GM18873 (cell line): Measurements from ENCODE around the gene MPZL2.
"Not testable (repeated sequence)": the region's sequence is repeated elsewhere in the genome, so short reads cannot be mapped to it uniquely, and the experiment has no call there.

Experiments used
- ATAC-seq: cut with Tn5 transposase; IDR thresholded peaks from one replicate; pipeline ENCODE4 v1.9.1; 2021; ENCODE audit warnings: mild to moderate bottlenecking, moderate library complexity, moderate number of reproducible peaks; ENCODE audit not compliant: unreplicated experiment, low FRiP score

The MPZL2 gene

DNA sequence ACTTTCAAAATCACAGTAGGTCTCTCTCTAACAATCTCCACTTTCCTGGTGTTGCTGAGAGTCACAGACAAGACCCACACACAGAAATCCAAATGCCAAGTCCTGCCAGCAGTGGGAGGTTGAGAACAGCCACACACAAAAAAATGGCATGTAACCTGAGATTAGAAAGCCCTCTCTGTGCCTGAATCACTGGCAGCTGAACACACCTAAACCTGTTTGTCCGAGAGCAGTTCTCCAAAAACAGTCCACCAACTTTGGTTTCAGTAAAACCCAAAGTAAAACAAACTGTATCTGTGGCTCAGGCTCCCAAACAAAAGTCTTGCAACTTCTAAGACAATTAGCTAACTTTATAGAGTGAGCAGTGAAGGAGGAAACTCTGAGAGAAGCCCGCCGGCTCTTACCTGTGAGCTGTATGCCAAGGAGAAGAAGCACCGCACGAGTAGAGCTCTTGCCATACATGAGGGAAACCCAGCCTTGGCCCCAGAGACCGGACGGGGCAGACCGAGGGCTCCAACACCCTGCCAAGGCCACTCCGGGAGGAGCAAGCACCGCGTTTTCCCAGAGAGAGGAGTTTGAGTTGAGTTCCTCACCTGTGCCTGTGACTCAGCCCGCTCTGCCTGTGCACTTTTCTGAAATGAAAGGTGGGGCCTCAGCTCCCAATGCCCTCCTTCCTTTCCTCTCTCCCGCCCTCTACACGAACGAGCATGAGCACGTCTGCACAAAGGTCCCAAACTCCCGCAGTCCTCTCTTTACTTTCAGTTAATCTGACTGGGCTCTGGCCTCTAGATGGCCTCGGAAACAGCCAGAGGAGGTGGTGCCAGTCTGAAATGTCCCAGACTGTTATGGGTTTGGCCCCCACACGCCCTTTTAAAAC, at the start of gene MPZL2:
Gene MPZL2, minus strand, starts transcription at position 603 of the 874 bp plus-strand sequence. Its CDS starts 144 bp downstream, at position 459.
- no peak for ATAC-seq

DNA sequence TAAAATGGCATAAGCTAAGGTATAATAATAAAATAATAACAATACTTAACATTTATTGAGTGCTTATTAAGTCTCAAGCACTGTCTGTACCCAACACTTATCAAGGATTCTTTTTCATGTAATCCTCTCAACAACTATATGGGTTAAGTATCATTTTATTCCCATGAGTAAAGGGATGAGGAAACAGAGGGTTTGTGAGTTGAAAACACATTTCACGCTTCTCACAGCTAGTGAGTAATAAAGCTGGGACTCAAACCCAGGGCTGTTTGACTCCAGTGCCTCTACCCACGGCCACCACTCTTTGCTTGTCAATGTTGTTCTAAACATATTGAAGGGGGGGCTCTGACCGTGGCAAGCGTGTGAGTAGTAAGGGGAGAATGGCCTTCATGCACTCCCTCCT, 49.1 kb upstream of the MPZL2 start:
- no peak for ATAC-seq

DNA sequence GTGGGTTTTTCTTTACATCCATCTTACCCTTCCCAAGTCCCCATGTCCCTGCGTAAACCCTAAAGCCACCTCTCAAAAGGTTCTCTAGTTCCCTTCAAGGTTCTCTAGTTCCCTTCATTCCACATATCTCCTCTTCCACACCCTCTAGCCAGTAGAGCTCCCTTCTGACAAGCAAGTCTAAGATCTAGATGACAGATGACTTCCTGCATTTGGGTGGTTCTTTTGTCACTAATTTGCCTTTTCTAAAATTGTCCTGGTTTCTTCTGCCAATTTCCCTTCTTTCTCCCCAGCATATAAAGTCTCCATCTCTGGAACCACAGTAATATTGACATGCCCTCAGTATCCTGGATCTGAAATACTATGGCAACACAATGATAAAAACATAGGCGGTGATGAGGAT, 48.2 kb upstream of the MPZL2 start:
- no peak for ATAC-seq

DNA sequence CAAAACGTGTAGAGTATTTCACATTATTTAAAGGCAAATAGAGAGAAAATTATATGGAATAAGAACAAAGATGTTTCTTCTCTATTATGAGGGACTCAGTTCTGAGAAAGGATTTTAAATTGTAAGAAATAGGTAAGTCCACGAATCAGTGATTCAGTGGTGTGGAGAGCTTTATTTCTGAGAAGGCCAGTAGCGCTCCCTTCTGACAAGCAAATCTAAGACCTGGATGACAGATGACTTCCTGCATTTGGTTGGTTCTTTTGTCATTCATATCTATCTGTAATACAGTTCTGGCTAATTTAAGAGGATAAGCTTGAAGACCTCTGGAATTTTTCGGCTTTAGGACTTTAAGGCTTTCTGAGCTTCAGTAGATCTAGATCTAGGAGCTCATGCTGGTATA, 47.4 kb upstream of the MPZL2 start:
- no peak for ATAC-seq

DNA sequence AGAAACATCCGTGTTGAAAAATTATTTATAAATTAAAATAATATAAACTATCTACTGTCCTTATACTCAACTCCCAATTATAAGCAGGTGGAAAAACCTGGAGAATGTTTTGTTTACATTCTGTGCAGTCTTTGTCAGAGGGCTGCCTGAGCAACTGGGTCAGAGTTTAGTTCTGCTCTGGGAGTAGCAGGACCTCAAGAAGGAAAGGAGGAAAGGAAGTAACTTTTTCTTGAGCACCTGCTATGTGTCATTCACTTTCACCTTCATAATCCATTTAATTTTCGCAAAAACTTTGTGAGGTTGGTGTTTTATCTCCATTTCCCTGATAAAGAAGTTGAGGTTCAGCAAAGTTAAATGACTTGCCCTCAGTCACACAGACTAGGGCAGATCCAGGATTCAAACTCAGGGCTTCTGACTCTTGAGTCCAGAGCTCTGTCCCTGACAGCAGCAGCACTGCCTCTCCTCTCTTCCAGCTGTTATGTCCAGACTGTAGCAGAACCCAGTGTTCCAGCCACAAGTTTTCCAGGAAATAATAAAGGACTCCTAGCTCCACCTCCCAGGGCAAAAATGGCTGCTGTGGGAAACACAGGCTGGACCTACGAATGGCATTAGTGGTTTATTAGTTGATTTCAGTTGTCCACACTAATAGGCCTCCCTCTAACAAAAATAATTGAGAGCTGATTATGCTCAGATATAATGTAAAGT, 46.8 kb upstream of the MPZL2 start:
- no peak for ATAC-seq

DNA sequence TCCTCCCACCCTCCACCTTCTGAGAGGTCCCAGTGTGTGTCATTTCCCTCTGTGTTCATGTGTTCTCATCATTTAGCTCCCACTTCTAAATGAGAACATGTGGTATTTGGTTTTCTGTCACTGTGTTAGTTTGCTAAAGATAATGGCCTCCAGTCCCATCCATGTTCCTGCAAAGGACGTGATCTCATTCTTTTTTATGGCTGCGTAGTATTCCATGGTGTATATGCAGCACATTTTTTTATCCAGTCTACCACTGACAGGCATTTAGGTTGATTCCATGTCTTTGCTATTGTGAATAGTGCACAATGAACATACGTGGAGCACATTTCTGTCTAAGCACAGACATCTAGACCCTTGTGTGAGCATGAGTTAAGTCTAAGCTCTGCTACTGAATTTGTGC, 46.2 kb upstream of the MPZL2 start:
- ATAC-seq, result no peak

DNA sequence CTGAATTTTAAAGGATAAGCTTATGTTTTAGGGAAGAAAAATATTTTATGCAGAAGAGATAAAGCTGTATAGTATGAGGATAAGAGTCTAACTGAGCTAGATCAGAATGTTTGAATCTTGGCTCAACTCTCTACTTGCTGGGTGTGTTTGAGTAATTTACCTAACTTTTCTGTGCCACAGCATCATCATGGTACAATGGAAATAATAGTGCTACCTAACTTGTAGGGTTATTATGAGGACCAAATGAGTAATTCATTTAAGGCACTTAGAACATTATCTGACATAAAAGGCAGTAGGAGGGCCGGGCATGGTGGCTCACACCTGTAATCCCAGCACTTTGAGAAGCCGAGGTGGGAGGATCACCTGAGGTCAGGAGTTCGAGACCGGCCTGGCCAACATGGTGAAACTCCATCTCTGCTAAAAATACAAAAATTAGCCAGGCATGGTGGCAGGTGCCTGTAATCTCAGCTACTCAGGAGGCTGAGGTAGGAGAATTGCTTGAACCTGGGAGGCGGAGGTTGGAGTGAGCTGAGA, 45.0 kb upstream of the MPZL2 start:
- not testable (repeated sequence) for ATAC-seq

DNA sequence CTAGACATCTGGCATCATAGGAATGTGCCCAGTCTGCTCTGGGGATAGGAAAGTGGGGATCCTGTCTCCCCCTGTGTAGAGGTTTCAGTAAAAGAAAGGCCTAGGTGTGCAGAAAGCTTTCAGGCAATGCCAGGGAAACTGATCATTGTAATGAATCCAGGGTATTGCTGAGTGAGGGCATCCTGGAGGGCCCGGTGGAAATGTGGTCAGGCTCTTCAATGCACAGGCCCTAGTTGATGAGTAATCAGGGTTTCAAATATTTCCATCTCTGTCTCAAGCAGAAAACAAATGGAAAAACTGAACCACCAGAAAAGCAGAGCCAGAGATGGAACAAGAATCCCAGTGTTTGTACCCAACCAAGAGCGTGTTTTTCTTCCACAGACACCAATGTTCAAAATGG, 42.5 kb upstream of the MPZL2 start:
- no peak for ATAC-seq

DNA sequence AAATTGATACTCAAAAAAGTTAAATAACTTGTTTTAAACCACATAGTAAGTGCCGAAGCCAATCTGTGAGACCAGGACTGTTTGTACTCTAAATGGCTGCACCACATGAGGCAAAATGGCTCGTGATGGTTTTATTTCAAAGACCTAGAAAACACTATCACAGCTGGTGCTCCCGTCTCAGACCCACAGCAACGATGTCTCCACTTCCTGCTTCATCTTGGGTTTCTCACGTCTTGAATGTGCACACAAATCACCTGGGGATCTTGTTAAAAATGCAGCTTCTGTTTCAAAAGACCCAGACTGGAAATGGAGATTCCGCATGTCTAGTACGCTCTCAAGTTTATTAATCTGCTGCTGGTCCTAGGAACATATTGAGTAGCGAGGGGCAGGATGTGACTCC, 41.6 kb upstream of the MPZL2 start:
- ATAC-seq, result no peak

DNA sequence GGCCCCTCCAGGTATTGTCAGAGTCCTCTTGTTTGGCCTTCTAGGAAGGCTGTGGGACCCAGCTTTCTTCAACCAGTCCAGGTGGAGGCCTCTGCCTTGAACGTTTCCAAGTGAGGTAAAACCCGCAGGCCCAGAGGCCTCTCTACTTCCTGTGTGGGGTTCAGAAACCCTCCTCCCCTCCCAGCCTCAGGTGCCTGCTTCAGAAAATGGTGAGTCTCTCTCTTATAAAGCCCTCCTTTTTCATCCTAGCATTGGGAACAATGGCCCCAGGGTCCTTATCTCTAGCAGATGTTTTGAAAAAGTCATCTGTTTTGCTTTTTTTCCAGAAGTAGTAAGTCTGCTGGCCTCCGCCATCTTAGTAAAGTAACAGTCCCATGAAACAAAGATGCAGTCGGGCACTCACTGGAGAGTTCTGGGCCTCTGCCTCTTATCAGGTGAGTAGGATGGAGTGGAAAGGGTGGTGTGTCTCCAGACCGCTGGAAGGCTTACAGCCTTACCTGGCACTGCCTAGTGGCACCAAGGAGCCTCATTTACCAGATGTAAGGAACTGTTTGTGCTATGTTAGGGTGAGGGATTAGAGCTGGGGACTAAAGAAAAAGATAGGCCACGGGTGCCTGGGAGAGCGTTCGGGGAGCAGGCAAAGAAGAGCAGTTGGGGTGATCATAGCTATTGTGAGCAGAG, 40.6 kb upstream of the MPZL2 start, which contains the start of gene CD3E:
Gene CD3E, plus strand, starts transcription at position 163 of the 681 bp plus-strand sequence. Its CDS starts 223 bp downstream, at position 386.
- ATAC-seq, result no peak

DNA sequence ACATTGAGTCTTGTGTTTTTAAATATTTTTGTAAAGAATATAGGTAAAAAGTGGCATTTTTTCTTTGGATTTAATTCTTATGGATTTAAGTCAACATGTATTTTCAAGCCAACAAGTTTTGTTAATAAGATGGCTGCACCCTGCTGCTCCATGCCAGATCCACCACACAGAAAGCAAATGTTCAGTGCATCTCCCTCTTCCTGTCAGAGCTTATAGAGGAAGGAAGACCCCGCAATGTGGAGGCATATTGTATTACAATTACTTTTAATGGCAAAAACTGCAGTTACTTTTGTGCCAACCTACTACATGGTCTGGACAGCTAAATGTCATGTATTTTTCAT, 40.1 kb upstream of the MPZL2 start:
- no peak for ATAC-seq

DNA sequence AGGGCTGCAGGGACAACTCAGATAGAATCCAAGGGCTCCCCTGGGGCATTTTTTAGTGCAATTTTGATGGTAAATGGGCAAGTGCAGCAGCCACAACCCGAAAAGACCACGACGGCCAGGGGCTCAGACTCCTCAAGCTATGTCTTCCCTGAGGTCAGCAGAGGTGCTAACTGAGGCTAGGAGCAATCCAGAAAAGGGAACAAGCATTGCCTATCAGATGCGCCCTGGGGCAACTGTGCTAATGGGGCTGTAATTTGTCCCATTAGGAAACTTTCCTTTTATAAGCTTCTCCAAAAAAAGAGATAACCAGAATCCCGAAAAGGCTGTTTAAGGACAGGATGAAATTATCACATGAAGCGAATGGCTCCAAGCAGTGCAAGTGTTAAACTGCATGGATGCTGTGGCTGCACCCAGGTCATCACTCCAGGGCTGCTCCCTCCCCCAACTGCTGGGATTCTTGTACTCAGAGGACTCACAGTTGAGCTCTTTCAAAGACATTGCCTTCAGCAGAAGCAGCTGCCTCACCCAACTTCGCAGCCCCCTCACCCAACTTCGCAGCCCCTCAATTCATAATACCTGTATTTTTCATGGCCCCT, 37.6 kb upstream of the MPZL2 start:
- no peak for ATAC-seq

DNA sequence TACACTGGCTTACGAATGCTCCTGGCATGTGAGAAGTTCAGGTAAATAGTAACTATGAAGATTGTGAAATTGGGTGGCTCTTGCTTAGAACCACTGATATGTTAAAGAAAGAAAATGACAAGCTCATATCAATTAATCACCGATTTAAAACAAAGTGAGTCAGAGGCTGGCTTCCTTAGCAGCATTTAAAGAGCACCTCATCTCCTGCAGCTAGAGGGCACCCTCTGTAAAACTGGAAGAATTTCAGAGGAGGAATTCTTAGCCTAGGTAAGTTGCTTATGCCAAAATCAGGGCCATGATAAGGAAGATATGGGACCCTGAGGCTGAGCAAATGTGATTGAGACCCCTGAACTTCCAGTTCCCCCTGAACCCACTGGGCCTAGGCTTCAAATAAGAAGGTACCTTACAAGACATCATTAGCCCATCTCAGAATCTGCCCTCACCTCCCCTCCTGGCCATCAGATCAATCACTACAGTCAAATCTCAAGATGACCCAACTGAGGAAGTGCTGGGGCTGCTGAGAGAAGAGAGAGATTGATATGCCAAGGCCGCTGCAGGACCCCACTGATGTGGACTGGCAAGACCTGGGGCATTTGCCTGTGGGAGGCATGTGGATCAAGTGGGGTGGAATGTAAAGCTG, 31.8 kb upstream of the MPZL2 start:
- no peak for ATAC-seq

DNA sequence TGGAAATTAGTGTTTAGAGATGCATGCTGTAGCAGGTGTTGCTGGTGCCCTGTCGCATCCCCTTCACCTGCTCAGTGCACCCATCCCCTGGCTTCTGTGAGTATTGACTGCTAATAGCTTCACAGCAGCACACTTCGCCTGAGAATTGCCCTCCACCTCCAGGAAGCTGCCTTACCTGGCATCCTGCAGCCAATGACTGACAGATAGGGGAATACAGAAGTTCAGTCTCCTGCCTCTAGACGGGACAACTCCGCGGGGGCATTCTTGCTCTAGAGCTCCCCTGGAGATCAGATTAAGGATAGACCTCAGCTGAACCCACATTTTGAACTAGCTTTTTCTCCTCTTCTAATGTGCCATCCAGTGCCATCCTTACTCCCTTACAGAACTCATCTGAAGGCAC, 31.1 kb upstream of the MPZL2 start:
- no peak for ATAC-seq

DNA sequence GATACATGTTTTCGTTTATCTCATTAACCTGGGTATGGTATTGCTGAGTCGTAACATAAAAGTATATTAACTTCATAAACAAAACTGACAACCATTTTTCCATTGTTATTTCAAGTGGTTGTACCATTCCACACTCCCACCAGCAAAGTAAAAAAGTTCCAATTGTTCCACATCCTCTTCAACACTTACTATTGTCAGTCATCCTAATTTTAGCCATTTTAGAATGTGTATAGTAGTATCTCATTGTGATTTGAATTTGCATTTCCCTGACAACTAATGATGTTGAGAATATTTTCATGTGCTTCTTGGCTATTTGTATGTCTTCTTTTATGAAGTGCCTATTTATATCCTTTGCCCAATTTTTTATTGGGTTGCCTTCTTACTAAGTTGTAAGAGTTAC, 30.0 kb upstream of the MPZL2 start:
- no peak for ATAC-seq

DNA sequence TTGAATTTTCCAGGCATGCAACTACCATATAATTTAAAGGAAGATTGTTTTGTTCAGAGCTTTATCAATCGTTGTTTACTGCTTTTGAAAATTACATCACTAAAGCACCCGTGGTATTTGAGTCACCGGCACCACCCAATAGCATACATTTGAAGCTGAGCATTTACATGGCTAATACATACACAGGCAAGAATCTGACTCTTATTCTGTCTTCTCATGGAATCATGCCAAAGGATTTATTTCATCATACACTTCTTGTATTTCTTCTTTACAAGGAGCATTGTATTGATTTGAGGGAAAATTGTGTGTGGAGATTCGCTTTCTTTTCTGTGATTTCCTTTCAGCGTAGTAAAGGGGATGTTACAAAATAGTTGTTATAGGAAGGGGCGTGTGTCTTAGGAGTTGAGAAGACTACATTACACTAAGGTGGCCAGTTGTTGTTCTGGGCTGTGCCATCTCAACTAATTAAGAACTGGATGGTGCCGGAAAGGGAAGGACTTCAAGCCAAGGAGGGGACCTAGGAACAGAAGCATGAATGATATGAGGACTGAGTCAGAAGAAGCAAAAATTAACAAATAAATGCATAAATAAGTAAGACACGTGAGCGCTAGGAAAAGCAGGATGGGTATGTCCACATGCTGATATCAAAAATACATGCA, 27.5 kb upstream of the MPZL2 start:
- no peak for ATAC-seq

DNA sequence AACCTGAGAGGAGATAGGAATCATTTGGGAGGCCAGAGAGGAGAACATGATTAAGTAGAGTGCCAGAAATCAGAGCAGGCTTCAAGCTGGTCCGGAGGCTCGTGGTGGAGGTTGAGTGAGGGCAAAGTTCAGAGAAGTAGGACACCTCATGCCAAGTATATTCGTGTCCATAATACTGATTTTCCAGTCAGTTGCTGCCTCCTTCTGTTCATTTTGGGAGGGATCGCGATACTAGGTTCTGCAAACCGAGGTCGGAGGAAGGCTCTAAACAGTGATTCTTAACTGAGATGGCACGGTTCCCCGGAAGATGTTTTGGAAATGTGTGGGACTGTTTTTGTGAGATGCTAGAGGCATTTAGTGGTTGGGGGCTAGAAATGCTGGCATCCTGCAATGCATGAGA, 26.8 kb upstream of the MPZL2 start:
- no peak for ATAC-seq

DNA sequence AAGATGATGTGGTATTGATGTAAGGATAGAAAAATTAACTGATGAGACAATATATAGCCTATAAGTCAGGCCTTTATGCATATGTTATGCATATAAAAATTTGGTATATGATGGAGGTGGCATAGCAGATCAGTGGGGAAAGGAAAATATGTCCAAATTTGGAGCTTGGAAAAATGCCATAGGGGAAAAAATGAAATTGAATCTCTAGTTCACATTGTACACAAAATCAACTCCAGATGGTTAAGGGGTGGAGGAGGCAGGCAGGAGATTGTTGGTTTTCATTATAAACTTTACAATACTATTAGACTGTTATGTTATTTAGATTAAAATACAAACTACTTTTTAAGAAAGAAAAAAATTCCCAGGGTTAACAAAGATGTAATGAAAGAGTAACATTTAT, 25.3 kb upstream of the MPZL2 start:
- no peak for ATAC-seq

DNA sequence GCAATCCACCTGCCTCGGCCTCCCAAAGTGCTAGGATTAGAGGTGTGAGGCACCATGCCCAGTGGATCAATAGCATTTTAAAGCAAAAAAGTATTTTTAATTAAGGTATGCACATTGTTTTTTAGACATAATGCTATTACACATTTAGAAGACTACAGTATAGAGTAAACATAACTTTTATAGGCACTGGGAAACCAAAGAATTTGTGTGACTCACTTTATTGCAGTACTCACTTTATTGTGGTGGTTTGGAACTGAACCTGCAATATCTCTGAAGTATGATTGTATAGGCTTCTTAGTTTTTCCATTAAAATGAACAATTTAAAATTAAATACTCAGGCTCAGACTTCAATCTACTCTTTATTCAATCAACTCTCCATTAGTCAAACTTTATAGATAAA, 22.9 kb upstream of the MPZL2 start:
- ATAC-seq, result no peak

DNA sequence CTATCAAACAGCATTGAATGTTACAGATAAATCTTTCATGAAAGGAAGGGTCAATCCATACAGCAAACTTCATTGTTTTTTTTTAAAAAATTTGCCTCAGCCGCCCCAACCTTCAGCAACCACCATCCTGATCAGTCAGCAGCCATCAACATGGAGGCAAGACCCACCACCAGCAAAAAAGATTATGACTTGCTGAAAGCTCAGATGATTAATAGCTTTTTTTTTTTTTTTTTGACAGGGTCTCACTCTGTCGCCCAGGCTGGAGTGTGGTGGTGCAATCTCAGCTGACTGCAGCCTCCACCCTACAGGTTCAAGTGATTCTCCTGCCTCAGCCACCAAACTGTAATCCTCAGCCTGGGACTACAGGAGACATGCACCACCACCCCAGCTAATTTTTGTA, 22.4 kb upstream of the MPZL2 start:
- ATAC-seq, result no peak
